ENCODE measurements around the gene SLC4A1.

Gene SLC4A1

DNA sequence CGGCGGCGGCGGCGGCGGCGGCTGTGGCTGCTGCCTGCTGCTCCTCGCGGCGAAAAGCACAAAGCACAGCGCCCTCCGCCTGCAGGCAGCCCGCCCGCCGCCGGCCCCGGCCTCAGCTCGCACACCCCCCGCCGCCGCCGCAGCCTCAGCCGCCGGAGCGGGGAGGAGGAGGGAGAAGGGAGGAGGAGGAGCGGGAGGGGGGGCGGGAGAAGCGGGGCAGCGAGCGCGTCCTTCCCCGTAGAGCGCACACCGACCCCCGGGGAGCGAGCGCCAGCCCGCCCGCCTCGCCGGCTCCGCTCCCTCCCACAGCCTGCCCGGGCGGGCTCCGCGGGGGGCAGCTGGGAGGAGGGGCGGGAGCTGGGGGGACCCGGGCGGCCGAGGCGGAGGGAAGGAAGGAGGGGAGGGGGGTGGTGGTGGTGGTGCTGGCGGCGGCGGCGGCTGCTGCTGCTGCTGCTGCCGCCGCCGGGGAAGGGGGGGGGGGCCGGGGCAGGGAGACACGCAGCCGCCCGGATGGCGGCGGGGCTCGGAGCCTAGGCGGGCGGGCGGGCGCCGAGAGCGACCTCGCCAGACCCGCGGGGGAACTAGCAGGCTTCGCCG lies 48.2 kb downstream of the SLC4A1 start, which contains the start of gene UBTF:
Gene UBTF (minus strand): TSS at position 60 of the 597 bp plus-strand sequence. CDS start 1,446 bp downstream, outside the sequence.
- in situ Hi-C loops (cut with MboI; ENCODE audit: low sequenced_read_pairs, unreplicated experiment), result loop anchor here (25.0 kb wide), 1 partner anchor 293 kb away; the partner anchor contains the start of gene GPATCH8
- TF ChIP-seq CTCF (IDR thresholded peaks at IDR 0.05; ENCODE audit: borderline replicate concordance, control extremely low read depth, extremely low read depth, insufficient read depth, missing control alignments), result peak; percentile 19
- peak; percentile 72 for DNase-seq (ENCODE audit: low spot score)

- in situ Hi-C loops (cut with MboI; ENCODE audit: low sequenced_read_pairs, unreplicated experiment), result loop anchor here (25.0 kb wide), 1 partner anchor 293 kb away; the partner anchor contains the start of gene GPATCH8
- peak; percentile 83 for DNase-seq (ENCODE audit: low spot score)
- TF ChIP-seq CTCF (IDR thresholded peaks at IDR 0.05; ENCODE audit: borderline replicate concordance, control extremely low read depth, extremely low read depth, insufficient read depth, missing control alignments), result peak; percentile 30
These were observed 48.8 kb downstream of the SLC4A1 start for GRCh38 chr17:44219108-44219615.

GRCh38 chr17:44218344-44219107 lies 49.4 kb downstream of the SLC4A1 start:
- in situ Hi-C loops (cut with MboI; ENCODE audit: low sequenced_read_pairs, unreplicated experiment), result loop anchor here (25.0 kb wide), 1 partner anchor 294 kb away; the partner anchor contains the start of gene GPATCH8
- DNase-seq (ENCODE audit: low spot score), result peak; percentile 93
- peak; percentile 62 for TF ChIP-seq CTCF (IDR thresholded peaks at IDR 0.05; ENCODE audit: borderline replicate concordance, control extremely low read depth, extremely low read depth, insufficient read depth, missing control alignments)

GRCh38 chr17:44217738-44218343 lies 50.1 kb downstream of the SLC4A1 start:
- no peak for TF ChIP-seq CTCF (IDR thresholded peaks at IDR 0.05; ENCODE audit: borderline replicate concordance, control extremely low read depth, extremely low read depth, insufficient read depth, missing control alignments)
- in situ Hi-C loops (cut with MboI; ENCODE audit: low sequenced_read_pairs, unreplicated experiment), result loop anchor here (25.0 kb wide), 1 partner anchor 294 kb away; the partner anchor contains the start of gene GPATCH8
- DNase-seq (ENCODE audit: low spot score), result no peak

GRCh38 chr17:44216694-44217093 lies 51.2 kb downstream of the SLC4A1 start:
- DNase-seq (ENCODE audit: low spot score), result no peak
- in situ Hi-C loops (cut with MboI; ENCODE audit: low sequenced_read_pairs, unreplicated experiment), result loop anchor here (25.0 kb wide), 1 partner anchor 296 kb away; the partner anchor contains the start of gene GPATCH8
- no peak for TF ChIP-seq CTCF (IDR thresholded peaks at IDR 0.05; ENCODE audit: borderline replicate concordance, control extremely low read depth, extremely low read depth, insufficient read depth, missing control alignments)

- in situ Hi-C loops (cut with MboI; ENCODE audit: low sequenced_read_pairs, unreplicated experiment), result loop anchor here (25.0 kb wide), 1 partner anchor 296 kb away; the partner anchor contains the start of gene GPATCH8
- TF ChIP-seq CTCF (IDR thresholded peaks at IDR 0.05; ENCODE audit: borderline replicate concordance, control extremely low read depth, extremely low read depth, insufficient read depth, missing control alignments), result no peak
- no peak for DNase-seq (ENCODE audit: low spot score)
These were observed 51.8 kb downstream of the SLC4A1 start for GRCh38 chr17:44216173-44216572.

Measured in GM13976 (cell line).